ENCODE measurements around the gene KLC1.
"Not testable (repeated sequence)": the region's sequence is repeated elsewhere in the genome, so short reads cannot be mapped to it uniquely, and the experiment has no call there.

KLC1 gene

DNA sequence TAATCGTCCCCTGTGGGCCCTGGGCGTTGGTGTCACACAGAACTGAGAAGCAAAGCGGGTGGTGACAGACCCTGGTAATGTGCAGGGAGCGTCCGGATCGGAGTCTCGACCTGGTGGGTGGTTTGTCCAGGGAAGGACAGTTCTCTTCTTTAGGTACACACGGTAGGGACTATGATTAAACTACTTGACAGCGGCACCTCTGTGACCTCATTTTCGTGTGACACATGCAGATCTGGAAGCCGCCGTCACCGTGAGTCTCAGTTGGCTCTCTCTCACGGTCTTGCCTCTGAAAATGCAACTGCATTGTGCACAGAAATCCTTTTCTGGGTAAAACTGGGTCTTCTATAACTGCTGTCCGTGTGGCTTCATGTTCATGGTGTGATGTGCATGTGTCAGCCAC lies 54.1 kb downstream of the KLC1 start:
- Mint-ChIP-seq H3K4me3 (no peak overlapping the region), H3K27me3 (no peaks in the 10 kb centered on the region), H3K27ac (no peak overlapping the region), H3K9me3 (no peaks in the 10 kb centered on the region), H3K36me3 (ENCODE audit: low read depth) (peaks cover 100% of the 10 kb centered on the region), H3K4me1 (ENCODE audit: low read depth) (peaks cover 13% of the 10 kb centered on the region)
- intact Hi-C loops (cut with micrococcal nuclease): no loop called here

DNA sequence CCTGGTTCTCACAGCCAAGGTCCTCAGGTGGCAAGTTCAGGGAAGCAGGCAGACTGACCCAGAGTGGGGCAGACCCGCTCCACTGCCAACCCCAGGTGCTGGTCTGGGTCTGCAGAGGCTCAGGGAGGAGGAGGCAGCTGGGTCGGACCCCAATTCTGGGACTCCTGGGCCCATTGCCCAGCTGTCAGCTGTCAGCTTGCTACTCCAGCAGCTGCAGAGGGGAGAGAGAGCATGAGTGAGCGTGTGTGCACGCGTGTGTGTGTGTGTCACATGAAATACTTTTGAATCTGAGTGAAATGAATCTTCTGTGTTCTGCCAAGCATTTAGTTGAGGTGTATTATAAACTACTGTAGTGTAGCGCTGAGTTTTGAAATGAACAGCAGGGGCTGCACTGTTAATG lies 55.5 kb downstream of the KLC1 start:
- H3K4me3 Mint-ChIP-seq: no peak overlapping the region
- H3K27ac Mint-ChIP-seq: no peak overlapping the region
- intact Hi-C loops (cut with micrococcal nuclease): no loop called here
- H3K27me3 Mint-ChIP-seq: no peaks in the 10 kb centered on the region
- peaks cover 100% of the 10 kb centered on the region for H3K36me3 Mint-ChIP-seq (ENCODE audit: low read depth)
- H3K4me1 Mint-ChIP-seq (ENCODE audit: low read depth): peaks cover 6% of the 10 kb centered on the region
- no peaks in the 10 kb centered on the region for H3K9me3 Mint-ChIP-seq

DNA sequence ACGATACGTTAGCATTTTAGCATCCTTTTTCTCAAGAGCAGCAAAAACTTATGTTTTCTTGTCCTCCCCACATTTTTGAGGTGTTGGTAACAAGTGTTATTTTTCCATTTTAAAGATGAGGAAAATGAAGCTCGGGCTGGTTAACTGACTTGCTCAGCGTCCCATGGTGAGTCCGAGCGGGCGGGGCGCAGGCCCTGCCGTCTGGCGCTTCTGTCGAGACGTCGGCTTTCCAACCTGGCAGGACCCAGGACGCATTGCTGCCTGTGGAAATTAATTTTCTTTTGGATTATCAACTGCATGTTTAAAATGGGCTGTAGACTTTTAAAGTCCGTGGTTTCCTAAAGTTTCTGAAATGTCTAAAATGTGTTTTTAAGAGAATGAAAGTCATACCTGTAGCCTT lies 55.9 kb downstream of the KLC1 start:
- intact Hi-C loops (cut with micrococcal nuclease): no loop called here
- Mint-ChIP-seq H3K4me3 (no peak overlapping the region), H3K27ac (no peak overlapping the region), H3K9me3 (no peaks in the 10 kb centered on the region), H3K36me3 (ENCODE audit: low read depth) (peaks cover 100% of the 10 kb centered on the region), H3K4me1 (ENCODE audit: low read depth) (peaks cover 2% of the 10 kb centered on the region), H3K27me3 (no peaks in the 10 kb centered on the region)

DNA sequence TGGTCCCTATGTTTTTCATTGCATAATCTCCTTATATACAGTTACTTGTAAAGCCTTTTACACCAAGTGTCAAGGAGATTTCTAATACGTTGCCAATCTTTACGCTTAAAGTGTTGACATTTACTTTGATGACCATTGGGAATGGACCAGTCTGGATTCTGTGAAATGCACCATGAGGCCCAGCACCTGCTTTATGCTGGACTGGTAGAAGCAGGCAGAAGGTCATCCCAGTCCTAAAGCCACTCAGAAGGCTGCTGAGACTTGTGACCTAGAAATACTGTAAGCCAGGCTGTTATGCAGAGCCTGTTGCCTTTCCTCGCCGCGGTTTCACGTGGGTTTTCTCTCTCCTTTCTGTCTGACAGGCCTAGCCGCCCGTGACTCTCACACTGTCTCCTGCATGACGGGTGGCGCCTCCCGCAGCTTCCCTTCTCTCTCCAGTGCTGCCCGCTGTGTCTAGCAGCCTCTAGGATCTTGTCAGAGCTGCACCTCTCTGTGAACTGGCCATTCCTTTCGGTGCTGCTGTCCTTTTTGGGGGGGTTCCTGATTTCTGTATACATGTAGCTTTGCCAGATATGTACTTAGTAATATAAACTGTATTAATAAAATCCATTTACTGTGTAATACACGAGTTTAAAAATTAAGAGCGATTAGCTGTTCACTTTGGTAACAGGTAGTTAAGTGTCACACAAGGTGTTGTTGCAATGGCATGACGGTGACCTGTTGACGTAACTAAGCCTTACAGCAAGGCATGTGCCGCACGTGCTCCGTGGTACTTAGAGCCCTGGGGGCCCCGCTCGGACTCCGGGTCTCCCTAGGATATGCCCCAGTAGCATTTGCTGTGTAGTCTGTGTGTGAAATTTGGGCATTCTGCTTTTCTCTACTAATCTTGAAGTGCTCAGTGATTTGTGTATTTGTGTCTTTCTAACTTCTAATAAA lies 56.5 kb downstream of the KLC1 start:
- Mint-ChIP-seq H3K36me3 (ENCODE audit: low read depth) (peaks cover 100% of the 10 kb centered on the region), H3K4me1 (ENCODE audit: low read depth) (no peaks in the 10 kb centered on the region), H3K27ac (no peak overlapping the region), H3K4me3 (no peak overlapping the region), H3K27me3 (no peaks in the 10 kb centered on the region), H3K9me3 (no peaks in the 10 kb centered on the region)
- intact Hi-C loops (cut with micrococcal nuclease): no loop called here

DNA sequence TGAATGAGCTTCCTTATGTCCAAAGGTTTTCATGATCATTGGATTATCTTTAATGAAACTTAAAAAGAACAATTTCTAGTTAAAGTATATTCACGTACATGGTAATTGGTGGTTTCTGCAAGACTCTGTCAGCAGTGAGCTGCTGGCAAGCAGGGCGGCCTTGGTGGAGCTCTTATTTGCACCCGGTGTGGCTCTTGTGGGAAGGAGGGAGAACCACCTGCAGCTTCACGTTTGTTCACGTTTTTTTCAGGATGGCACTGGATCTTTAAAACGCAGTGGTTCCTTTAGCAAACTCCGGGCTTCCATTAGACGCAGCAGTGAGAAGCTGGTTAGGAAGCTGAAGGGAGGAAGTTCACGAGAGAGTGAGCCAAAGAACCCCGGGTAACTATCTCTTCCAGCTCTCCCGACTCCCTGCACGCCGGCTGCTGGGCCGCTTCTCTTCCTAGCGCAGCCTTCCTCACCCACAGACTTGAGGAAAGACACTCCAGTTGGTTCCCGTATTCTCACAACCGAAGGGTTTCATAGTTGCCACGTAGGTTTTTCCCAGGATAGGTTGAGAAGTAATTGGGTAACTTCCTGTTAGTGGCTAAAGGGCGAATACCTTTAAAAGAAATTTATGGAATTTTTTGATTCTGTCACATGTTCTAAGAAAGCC lies 57.9 kb downstream of the KLC1 start:
- Mint-ChIP-seq H3K27me3 (no peaks in the 10 kb centered on the region), H3K36me3 (ENCODE audit: low read depth) (peaks cover 100% of the 10 kb centered on the region), H3K27ac (no peak overlapping the region), H3K9me3 (no peaks in the 10 kb centered on the region), H3K4me1 (ENCODE audit: low read depth) (no peaks in the 10 kb centered on the region), H3K4me3 (no peak overlapping the region)
- intact Hi-C loops (cut with micrococcal nuclease): no loop called here

DNA sequence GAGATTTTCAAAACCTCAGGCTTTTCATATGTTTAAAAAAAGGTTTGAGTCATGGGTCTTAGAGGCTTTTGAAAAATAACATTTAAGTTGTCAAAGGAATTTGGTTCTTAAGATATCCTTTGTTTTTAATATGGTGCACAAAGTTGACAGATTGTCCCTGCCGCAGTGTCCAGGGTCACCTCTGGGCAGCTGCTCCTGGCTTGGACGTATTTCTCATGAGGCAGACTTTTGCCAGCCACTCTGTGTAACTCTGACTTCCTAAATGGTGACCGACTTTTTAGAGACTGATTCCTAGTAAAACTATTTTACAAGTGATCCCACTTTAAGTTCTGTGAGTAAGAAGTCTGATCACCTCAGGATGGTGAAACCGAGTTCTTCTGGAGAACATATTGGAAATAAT lies 58.7 kb downstream of the KLC1 start:
- Mint-ChIP-seq H3K36me3 (ENCODE audit: low read depth) (peaks cover 100% of the 10 kb centered on the region), H3K27ac (no peak overlapping the region), H3K27me3 (no peaks in the 10 kb centered on the region), H3K4me3 (no peak overlapping the region), H3K4me1 (ENCODE audit: low read depth) (no peaks in the 10 kb centered on the region), H3K9me3 (no peaks in the 10 kb centered on the region)
- intact Hi-C loops (cut with micrococcal nuclease): no loop called here

DNA sequence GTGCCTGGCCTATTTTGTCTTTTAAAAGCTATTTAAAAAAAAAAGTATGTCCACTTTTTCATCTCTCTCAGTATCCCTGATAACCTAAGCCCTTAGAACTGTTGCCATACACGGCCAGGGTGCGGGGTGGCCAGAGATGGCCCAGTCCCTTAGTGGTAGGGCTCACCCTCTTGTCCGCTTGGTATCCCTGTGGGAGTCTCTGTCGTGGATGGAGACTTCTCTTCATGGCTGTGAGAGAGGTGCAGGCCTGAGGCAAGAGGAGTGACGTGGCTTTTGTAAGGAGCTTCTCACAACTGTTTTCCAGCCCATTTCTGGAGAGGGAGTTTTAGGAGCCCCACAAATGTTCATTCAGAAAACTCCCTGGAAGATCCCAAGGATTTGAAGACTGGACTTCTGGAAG lies 59.4 kb downstream of the KLC1 start:
- Mint-ChIP-seq H3K27me3 (no peaks in the 10 kb centered on the region), H3K36me3 (ENCODE audit: low read depth) (peaks cover 100% of the 10 kb centered on the region), H3K4me1 (ENCODE audit: low read depth) (no peaks in the 10 kb centered on the region), H3K27ac (no peak overlapping the region), H3K4me3 (no peak overlapping the region), H3K9me3 (no peaks in the 10 kb centered on the region)
- intact Hi-C loops (cut with micrococcal nuclease): no loop called here

DNA sequence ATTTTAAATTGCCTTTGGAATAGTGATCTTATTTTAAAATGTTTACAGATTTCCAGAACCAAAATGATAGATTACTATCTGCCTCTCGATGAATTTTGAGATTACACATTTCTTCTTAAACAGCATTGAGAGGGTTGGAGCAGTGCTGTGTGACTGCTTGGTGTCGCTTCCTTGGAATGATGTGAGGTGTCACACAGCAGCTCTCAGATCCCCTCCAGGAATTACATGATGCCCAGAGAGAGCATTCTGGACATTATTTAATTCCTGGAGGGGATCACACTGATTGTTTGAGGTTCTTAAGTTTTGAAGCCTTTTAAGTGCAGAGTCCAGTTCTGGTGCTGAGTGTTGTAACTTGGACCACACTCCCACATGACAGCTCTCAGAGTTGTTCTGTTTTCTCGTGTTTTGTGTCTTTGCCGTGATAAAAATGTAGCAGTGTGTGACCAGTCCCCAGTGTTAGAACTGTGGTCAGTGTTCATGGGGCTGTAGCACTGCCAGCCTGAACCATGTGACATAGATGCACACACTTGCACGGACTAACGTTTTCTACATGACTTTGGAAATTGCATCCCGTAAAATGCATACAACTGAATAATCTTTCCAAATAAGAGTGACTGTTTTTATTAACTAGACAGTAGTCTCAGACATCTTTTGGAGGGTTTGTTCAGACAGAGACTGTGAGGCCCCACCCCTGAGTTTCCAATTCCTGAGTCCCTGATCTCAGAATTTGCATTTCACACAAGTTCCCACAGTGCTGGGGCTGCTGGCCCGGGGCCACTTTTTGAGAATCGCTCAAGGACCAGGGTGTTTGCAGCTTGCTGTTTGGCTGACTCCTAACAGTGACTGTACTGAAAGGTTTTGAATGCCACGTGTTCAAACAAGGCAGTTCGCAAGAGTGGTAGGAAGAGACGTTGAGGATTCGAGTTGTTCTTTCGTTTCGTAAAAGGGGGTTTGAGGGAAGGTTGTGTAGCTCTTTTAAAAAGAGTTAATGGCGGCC lies 60.2 kb downstream of the KLC1 start:
- peaks cover 100% of the 10 kb centered on the region for H3K36me3 Mint-ChIP-seq (ENCODE audit: low read depth)
- no peak overlapping the region for H3K27ac Mint-ChIP-seq
- H3K4me1 Mint-ChIP-seq (ENCODE audit: low read depth): no peaks in the 10 kb centered on the region
- H3K9me3 Mint-ChIP-seq: no peaks in the 10 kb centered on the region
- intact Hi-C loops (cut with micrococcal nuclease): no loop called here
- H3K27me3 Mint-ChIP-seq: no peaks in the 10 kb centered on the region
- no peak overlapping the region for H3K4me3 Mint-ChIP-seq

DNA sequence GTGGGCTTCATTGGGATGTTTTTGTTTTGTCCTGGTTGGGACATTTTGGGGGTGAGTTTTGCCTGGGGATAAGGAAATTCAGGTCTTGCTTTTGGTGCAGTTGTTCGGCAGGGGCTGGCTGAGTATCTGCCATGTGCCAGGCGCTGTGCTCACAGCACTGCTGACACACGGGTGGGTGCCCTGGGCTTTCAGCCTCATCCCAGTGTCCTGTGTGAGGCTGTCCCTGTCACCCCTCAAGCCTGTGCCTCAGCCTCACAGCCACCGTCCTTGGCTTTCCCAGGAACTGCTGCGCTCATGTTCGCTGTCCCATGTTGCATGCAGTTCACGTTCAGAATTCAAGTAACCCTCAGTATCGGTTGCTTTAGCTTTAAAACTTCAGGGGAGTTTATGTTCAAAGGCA lies 61.3 kb downstream of the KLC1 start:
- H3K9me3 Mint-ChIP-seq: no peaks in the 10 kb centered on the region
- no peaks in the 10 kb centered on the region for H3K4me1 Mint-ChIP-seq (ENCODE audit: low read depth)
- H3K36me3 Mint-ChIP-seq (ENCODE audit: low read depth): peaks cover 100% of the 10 kb centered on the region
- intact Hi-C loops (cut with micrococcal nuclease): no loop called here
- H3K27me3 Mint-ChIP-seq: no peaks in the 10 kb centered on the region
- no peak overlapping the region for H3K4me3 Mint-ChIP-seq
- no peak overlapping the region for H3K27ac Mint-ChIP-seq

DNA sequence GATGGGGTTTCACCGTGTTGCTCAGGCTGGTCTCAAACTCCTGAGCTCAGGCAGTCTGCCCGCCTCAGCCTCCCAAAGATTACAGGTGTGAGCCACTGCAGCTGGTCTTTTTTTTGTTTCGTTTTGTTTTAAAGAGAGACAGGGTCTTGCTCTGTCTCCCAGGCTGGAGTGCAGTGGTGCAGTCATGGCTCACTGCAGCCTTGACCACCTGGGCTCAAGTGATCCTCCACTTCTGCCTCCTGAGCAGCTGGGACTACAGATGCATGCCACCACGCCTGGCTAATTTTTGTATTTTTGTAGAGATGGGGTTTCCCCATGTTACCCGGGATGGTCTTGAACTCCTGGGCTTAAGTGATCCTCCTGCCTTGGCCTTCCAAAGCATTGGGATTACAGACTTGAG lies 62.6 kb downstream of the KLC1 start:
- H3K9me3 Mint-ChIP-seq; H3K4me3 Mint-ChIP-seq; intact Hi-C loops (cut with micrococcal nuclease); H3K27ac Mint-ChIP-seq; H3K4me1 Mint-ChIP-seq (ENCODE audit: low read depth); H3K27me3 Mint-ChIP-seq: not testable (repeated sequence)
- peaks cover 100% of the 10 kb centered on the region for H3K36me3 Mint-ChIP-seq (ENCODE audit: low read depth)

DNA sequence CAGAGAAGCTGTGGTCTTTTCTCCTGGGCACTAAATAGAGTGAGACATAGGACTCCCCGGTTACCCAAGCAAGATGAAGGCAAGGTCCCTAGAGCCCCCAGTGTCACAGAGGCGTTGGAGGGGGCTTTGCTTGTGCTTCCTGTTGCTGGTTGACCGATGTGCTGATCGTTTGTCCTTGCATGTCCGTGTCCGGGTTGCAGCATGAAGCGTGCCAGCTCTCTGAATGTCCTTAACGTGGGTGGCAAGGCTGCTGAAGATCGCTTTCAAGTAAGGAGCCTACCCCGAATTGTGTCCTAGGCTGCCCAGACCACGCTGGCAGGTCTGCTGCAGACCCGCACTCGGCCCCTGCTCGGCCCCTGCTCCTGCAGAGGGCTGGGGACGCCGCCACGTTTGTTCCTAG lies 63.1 kb downstream of the KLC1 start:
- intact Hi-C loops (cut with micrococcal nuclease): no loop called here
- H3K27me3 Mint-ChIP-seq: no peaks in the 10 kb centered on the region
- H3K36me3 Mint-ChIP-seq (ENCODE audit: low read depth): peaks cover 100% of the 10 kb centered on the region
- H3K4me1 Mint-ChIP-seq (ENCODE audit: low read depth): peaks cover 10% of the 10 kb centered on the region
- H3K4me3 Mint-ChIP-seq: no peak overlapping the region
- no peaks in the 10 kb centered on the region for H3K9me3 Mint-ChIP-seq
- H3K27ac Mint-ChIP-seq: no peak overlapping the region

DNA sequence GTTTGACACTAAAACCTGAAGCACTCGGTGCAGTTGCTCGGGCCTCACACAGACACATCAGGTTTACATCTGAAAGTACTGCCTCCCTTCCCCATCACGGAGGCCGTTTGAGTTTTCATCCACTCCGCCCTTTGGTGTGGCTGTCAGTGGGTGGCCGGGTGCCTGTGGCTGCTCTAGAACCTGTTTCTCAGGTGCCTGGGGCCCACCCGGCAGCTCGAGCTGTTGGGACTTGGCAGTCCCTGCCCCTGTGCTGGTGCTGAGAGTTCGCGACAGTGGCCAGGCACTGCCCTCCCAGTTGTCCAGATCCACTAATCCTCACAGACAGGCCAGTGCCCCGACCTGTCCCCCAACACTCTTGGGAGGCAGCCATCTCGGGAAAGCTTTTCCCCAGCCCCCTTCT lies 63.9 kb downstream of the KLC1 start:
- H3K27me3 Mint-ChIP-seq: no peaks in the 10 kb centered on the region
- no peaks in the 10 kb centered on the region for H3K9me3 Mint-ChIP-seq
- no peak overlapping the region for H3K4me3 Mint-ChIP-seq
- H3K36me3 Mint-ChIP-seq (ENCODE audit: low read depth): peaks cover 100% of the 10 kb centered on the region
- intact Hi-C loops (cut with micrococcal nuclease): no loop called here
- H3K27ac Mint-ChIP-seq: no peak overlapping the region
- H3K4me1 Mint-ChIP-seq (ENCODE audit: low read depth): peaks cover 10% of the 10 kb centered on the region

DNA sequence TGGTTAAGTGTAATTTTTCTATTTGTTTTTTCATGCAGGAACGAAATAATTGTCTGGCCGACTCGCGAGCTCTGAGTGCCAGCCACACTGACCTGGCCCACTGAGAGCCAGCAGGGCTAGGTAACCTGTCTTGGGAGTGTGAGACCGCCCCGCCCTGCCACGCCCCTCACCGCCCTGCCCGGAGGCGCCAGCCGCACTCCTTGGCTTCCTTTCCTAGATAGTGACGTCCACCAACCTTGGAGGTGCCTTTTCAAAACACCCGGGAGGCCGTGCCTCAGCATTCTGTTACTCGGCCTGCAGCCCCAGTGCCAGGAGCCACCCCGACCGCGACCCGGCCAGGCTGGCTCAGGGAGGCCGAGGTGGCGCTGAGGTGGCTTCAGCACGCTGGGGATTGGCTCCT lies 64.5 kb downstream of the KLC1 start:
- Mint-ChIP-seq H3K4me1 (ENCODE audit: low read depth) (peaks cover 10% of the 10 kb centered on the region), H3K4me3 (no peak overlapping the region), H3K27ac (no peak overlapping the region), H3K27me3 (no peaks in the 10 kb centered on the region), H3K9me3 (no peaks in the 10 kb centered on the region), H3K36me3 (ENCODE audit: low read depth) (peaks cover 100% of the 10 kb centered on the region)
- intact Hi-C loops (cut with micrococcal nuclease): no loop called here

DNA sequence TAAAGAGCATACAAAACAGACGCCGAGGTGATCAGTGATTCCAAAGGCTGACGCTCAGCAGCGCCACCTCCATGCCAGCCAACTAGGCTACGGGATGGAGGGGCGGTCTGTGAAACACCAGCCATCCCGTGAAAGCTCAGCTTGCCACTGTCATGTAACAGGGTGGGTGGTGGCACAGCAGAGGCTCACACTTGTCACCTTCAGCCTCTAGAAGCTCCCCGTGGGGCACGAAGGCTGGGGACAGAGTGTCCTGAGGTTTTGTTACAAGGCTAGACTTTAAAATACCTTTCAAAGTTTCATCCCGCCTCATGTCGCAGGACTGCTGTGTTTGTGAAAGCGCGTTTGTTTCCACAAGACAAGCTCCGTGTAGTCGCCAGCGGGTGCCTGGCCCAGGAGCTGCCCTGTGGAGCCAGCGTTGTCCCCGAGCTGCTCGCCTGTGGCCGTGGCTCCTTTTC lies 65.6 kb downstream of the KLC1 start:
- no peak overlapping the region for H3K27ac Mint-ChIP-seq
- no peak overlapping the region for H3K4me3 Mint-ChIP-seq
- intact Hi-C loops (cut with micrococcal nuclease): no loop called here
- H3K27me3 Mint-ChIP-seq: no peaks in the 10 kb centered on the region
- H3K36me3 Mint-ChIP-seq (ENCODE audit: low read depth): peaks cover 100% of the 10 kb centered on the region
- H3K9me3 Mint-ChIP-seq: no peaks in the 10 kb centered on the region
- peaks cover 10% of the 10 kb centered on the region for H3K4me1 Mint-ChIP-seq (ENCODE audit: low read depth)
